ENCODE data around the gene ADM2.

The ADM2 gene

DNA sequence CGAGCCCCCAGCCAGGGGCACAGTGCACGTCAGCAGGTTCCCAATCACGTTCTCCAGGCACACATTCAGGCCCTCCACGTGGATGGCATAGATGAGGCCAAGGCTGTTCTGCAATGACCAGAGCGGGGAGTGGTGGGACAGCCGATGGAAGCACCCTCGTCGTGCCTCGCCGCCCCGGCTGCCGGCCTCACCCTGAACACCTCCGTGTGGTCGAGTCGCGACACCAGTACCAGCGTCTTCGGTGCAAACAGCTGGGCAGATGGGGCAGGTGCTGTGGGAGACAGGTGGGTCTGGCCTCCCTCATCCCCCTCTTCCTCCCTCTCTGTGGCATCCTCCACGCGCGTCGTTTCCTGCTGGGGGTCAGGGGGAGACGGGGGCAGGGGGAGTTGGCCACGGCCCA is 14.0 kb upstream of the ADM2 start:
- DNase-seq (ENCODE audit: low read depth in 2 of 2), result no peak

DNA sequence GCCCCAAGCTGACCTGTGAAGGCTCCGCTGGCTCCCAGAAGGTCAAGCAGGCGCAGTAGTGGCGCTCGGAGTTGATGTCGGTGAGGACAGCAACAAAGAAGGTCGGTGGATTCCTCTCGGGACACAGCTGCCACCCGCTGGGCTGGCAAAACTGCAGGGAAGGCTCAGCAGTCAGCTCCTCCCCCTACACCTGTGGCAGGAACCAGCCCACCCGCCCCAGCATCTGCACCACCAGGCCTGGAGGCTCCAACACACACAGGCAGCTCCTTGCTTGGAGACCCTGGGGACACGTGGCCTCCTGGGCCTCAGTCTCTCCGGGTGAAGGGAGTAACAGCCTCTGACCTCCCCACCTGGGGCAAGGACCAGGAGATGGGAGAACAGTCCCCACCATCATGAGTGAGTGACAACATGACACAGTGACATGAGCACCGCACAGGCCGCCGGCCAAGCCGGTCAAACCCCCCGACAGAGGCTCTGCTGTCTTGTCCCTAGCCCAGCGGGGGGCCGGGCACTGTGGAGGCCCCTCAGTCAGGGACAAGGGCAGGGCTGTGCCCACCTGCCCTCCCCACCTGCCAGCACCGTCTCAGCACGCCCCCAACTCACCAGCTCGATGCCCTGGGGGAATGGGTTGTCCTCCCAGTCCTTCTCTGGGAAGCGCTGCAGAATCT is 13.4 kb upstream of the ADM2 start:
- no peak for DNase-seq (ENCODE audit: low read depth in 2 of 2)

DNA sequence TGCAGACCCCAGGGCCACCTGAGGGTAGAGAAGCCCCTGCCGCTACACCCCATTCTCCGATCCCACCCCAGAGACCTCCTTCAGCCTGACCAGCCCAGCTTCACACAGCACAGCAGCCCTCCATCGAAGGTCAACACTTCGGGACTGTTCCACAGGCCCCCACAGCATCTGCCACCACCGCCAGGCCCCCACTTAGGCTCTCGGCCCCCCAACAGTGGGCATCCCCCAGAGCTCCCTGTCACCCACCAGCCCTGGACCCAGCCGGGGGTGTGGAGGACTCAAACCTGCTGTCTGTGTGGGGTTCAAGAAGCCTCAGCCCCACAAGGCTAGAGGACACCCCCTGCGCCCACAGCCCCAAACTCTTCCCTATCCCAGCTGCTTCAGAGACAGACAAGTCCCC is 12.7 kb upstream of the ADM2 start:
- DNase-seq (ENCODE audit: low read depth in 2 of 2), result no peak

DNA sequence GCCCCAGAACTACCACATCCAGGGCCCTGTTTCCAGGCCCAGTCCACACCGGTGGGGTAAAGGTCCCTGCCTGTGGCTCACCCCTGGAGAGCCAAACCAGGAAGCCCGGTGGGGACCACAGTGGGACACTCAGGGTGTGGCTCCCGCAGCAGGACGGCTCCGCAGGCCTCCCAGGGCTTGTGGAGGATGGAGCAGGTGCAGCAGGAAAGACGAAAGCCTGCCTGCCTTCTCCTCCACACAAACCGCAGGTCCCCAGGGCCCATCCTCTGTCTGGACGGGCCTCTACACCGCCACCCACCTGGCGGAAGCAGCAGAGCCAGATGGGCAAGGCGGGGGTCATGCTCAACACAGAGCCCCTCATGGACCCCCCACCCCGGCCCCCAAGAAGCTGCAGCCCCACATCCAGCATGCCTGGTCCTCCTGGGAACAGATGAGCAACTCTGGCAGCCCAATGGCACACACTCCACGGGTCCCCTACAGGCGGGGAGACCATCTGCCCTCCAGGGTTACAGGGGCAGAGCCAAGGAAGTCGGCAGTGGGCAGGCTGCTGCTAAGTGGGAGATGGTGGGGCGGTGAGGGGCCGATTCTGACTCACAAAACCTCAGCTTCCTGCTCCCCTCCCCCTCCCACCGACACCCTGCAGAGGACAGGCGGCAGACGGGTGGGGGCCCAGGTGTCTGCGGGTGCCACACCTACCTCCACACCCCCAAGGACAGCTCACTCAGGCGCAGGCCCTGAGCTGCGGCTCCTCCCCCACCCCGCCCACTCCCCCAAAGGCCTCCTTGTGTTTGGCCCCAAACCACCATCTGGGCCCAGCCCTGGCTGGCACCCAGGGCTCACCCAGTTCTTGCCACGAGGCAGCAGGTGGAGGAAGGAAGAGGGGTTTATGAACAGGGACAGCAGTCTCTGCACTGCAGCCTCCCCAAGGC is 11.7 kb upstream of the ADM2 start:
- DNase-seq (ENCODE audit: low read depth in 2 of 2), result peak; percentile 83 to 93

DNA sequence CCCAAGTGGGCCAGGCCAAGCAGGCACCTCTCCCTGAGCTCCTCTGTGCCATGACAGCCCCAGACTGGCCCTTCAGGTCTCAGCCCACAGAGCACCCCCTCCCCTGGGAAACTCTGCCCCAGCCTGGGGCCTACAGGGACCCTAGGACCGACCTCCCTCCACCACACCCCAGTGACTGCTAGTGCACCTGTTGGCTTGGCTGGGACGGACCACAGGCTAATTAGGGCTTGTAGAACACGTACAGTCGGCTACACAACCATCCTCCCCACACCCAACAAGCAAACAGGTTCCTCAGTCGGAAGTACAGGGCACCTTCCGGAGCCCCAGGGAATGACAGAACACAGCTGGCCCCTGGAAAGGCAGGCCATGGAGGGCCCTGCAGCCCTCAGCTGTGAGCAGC is 10.9 kb upstream of the ADM2 start:
- no peak for DNase-seq (ENCODE audit: low read depth in 2 of 2)

DNA sequence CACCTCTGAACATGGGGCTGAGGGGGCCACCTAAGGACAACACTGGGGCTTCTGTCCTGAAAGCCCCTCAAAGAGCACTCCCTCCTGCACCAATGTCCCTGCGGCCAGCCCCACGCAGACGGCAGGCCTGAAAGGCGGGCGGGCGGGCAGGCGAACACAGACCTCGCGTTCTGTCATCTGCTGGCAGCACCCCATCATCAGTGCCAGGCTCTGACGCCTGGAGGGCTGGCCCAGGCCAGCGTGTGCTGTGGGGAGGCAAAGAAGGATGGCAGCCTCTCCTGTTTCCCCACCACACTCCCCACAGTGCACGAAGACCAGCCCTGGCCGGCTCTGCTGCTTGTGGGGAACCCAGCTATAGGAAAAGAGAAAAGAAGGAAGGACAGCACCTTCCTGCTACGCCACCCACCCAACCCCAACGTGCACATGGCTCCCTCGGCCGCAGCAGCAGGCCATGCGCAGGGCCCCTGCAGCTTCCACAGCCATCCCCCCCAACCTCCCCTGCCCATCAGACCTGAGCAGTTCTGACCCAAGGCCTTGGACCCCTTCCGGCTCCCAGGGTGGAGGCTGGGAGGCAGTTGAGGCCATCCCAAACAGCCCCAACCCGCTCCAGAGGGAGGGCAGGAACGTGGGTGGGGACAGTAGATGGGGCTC is 10.0 kb upstream of the ADM2 start:
- DNase-seq (ENCODE audit: low read depth in 2 of 2), result no peak

DNA sequence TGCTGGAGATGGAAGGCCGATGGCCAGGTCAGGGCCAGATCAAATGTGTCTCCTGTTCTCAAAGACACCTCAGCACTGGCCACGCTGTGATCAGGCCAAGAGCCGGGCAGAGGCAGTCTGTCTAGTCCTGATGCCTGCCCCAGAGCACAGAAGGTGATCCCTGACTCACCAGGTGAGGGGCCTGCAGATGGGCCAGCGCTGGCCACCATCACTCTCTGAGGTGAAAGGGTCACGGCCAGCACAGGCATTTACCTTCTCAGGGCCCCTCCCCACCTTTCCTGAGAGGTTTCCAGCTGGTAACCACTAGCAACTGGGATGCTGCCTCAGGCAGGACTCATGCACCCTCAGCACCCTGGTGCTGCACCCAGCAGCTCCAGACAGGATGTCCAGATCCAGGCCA is 9.4 kb upstream of the ADM2 start:
- DNase-seq (ENCODE audit: low read depth in 2 of 2), result no peak

DNA sequence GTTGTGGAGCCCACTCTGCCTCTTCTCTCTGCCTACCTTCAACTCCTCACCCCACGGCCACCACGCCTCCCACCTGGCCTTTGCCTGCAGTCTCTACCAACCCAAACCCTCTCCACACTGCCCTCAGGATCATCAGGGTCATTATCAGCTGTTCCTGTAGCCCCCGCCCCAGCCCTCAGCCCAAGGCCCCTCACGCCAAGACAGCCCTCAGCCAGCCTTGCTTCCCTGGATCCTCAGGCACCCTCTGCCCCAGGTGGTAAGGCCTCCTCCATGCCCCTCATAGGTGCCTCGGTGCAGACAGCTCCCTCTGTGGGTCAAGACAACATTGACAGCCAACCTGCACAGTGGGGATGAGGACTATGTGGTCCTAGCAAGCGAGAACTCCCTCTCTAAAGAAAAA is 8.3 kb upstream of the ADM2 start:
- peak in 1 of 2 donors; percentile 27 for DNase-seq (ENCODE audit: low read depth in 2 of 2)

DNA sequence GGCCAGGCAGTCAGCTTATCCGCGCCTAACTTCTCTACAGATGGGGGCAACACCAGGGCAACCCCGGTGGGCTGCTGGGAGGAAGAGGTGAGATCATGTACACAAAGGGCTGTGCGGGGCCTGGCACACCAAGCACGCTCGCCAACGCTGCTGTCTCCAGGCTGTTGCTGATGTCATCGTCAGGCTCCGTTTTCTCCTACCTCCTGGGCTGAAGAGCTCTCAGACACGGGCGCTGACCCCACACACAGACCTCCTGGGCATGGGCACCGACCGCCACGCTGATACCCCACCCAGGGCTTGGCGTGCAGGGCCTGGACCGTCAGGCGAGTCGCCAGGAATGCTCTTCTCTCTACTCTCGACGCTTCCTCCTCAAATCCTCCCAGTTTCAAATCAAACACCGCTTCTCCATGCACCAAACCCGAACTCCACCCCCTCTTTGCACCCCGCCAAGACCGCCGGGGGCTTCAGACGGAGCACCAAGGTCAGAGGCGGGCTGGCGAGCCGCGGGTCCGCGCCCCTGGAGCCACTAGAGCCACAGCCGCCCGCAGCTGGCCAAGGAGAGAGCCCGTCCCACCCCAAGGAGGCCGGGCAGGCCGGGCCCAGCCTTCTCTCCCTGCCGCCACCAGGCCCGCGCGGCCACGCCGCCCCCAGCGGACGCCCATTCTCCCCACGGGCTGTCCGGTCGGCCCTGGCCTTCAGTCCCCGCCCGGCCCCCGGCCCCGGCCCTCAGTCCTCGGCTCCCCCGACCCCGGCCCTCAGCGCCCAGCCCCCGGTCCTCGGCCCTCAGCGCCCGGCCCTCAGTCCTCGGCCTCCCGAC is 7.3 kb upstream of the ADM2 start:
- no peak for DNase-seq (ENCODE audit: low read depth in 2 of 2)

DNA sequence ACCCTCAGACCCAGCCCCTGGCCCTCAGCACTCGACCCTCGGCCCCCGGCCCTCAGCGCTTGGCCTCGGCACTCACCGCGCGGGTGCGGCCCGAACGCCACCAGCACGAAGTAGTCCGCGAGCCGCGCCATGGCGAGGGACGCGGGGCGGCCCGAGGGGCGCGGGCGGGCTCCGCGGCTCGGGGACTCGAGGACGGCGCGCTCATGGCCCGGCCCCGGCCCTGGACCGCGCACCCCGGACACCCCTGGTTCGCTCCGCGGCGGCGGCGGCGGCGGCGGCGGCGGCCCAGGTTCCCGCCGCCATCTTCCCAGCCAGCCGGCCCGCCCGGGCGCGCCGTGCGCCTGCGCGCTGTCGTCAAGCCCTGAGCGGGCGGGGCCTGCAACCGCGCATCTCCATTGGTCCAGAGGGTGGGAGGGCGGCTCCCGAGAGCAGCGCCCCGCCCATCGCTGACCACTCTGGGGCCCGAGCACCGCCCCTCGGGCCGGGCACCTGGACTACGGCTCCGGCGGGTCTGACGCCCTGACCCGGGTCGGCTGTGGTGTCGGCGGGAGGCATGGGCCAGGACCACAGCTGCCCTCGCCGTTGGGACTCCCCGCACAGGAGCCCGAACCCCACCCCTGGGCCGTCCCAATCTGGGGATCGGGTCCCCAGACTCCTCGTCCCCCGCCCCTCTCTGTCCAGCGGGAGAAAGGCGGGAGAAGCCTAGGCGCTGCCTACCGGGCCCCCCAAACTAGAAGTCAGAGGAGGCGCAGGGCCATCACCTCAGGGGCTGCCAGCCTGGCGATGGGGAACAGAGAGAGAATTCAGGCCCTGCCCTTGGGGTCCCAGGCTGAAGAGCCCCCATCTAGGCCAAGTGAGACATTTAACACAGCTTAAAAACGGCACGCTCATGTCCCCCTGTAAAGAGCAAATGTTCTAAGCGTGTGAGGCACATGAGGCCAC is 6.4 kb upstream of the ADM2 start, which contains the start of gene SBF1:
TSS of gene SBF1 (minus strand) at position 326 of the 942 bp plus-strand sequence. CDS start at position 131, 195 bp downstream.
- peak; percentile 80 to 88 for DNase-seq (ENCODE audit: low read depth in 2 of 2)

DNA sequence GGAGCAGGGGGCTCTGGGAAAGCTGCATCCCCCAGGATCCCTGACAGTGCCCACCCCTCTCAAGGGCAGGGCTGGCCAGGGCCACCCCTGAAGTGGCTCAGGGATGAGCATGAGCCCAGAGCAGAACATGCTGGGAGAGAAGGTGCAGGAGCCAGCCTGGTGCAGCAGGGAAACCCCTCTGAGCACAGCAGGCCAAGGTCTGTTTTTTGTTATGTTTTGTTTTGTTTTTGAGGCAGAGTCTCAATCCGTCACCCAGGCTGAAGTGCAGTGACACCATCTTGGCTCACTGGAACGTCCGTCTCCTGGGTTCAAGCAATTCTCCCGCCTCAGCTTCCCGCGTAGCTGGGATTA is 5.7 kb upstream of the ADM2 start:
- DNase-seq (ENCODE audit: low read depth in 2 of 2), result no peak

DNA sequence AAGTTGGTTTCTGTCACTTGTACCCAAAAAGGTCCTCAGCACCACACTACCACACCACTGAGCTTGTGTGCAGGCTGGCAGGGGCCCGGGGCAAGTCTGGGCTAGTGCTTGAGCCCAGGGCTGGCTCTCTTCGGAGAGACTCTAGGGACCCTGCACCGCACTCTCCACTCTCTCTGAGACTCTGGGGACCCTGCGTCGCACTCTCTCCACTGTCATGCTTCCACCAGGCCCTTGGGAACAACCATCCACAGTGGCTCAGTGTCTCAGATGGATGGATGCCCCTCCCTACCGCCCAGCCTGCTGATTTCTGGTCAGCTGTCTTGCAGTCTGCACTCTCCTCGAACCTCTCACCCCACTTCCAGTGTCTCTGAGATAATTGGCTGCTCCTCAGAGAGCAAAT is 4.5 kb upstream of the ADM2 start:
- DNase-seq (ENCODE audit: low read depth in 2 of 2), result no peak

DNA sequence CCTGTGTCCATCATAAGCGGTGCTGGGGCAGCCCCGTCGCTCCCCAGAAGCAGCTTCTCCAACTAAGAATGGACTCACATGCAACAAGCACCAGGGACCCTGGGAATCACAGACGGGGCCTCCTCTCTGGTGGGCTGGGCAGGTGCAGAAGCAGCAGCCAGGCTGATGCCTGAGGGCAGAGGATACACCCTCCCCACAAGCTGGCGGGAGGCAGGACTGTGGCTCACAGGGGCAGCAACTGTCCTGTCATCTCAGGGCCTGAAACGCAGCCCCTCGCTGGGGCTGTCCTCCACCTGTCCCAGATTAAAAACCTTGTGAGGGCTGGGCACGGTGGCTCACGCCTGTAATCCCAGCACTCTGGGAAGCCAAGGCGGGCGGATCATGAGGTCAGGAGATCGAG is 3.4 kb upstream of the ADM2 start:
- DNase-seq (ENCODE audit: low read depth in 2 of 2), result no peak

DNA sequence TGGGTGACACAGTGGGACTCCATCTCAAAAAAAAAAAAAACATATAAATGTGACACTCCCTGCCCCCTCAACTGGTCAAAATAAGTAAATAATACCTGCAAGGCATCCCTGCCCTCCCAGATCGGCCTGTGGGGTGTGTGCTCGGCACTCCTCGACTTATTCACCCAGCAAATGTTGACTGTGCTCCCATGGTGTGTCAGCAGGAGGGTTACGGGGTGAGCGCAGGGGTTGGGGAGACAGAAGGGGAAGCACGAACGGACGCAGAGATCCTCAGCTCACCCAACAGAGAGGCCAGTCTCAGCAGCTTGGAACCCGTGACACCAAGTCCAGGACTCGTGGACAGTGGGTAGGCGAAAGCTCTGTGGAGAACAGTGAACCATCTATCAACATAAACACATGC is 1.6 kb upstream of the ADM2 start:
- DNase-seq (ENCODE audit: low read depth in 2 of 2), result no peak

DNA sequence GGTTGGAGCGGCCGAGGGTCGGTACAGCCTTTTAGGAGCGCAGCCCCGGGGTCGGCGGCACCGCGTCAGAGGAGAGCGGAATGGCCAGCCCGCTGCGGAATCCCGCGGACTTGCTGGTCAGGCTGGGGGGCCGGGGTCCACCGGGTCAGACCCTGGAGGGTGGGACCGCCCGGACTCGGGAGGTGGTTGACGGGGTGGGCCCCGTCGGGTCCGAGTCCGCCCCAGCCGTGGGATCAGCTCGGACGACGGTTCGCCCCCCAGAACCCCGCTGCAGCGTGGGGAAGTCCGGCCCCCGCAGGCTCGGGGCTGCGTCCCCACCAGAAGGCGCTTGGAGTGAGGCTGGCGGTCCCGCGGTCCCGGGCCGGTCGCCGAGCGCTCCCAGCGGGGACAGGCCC is 301 bp upstream of the ADM2 start:
- no peak for DNase-seq (ENCODE audit: low read depth in 2 of 2)

DNA sequence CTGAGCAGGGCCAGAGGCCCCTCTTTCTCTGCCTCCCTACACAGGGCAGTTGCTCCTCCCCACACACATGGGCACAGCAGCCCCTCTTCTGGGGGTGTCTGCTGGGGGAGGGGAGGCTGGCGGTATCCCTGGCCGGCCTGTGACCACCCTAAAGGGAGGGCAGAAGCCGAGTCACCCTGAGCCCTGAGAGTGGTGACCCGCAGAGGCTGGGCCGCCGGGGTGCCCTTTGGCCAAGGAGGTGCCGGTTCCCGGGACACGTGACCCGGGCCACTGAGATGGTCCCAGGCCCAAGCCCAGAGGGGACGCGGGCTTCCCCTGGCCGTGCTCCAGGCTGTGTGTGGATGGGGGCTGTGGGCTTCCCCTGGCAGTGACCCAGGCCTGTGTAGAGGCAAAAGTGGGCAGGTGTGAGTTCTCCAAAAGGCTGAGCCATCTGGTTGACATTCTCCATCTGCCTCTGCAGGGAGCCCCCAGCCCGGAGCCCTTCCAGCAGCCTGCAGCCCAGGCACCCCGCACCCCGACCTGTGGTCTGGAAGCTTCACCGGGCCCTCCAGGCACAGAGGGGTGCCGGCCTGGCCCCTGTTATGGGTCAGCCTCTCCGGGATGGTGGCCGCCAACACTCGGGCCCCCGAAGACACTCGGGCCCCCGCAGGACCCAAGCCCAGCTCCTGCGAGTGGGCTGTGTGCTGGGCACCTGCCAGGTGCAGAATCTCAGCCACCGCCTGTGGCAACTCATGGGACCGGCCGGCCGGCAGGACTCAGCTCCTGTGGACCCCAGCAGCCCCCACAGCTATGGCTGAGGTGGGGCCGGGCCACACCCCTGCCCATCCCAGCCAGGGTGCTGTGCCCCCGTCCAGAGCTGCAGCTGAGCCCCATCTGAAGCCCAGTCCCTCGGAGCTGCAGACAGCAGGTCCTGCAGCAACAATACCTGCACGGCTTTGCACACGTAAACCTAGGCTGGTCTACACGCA is 1.0 kb downstream of the ADM2 start:
- no peak for DNase-seq (ENCODE audit: low read depth in 2 of 2)

DNA sequence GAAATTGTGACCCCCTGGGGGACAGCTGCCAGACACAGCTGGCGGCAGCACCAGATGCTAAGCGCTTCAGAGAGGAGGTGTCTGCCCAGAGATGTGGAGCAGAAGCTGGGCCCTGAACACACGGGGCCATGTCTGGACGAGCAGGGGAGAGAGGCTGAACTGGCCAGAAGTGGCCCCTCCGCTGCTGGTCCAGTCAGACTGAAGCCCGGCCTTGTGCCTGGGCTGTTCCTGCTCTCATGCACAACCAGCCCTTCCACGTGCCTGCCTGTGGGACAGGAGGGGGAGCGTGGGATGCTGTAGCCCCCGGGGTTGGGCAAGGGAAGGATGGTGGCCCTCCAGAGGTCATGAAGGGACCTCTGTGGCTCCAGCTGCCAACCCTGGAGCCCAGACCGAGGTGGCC is 1.8 kb downstream of the ADM2 start:
- DNase-seq (ENCODE audit: low read depth in 2 of 2), result no peak

DNA sequence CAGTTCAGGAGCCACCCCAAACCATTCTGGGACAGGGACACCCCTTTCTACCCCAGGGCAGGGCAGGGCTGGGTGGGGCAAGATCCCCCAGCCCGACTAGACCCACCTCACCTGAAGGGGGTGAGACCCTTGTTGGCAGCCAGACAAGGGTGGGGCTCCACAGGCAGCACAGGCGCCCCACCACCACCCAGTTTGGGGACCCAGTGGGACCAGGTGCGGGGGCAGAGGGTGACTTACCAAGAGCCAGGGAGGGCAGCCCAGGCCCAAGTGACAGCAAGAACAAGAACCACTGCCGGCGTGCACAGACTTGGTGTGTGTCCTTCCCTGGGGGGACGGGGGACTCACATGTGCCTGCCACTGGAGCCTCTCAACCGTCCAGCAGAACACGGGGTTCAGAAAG is 2.2 kb downstream of the ADM2 start:
- DNase-seq (ENCODE audit: low read depth in 2 of 2), result no peak

DNA sequence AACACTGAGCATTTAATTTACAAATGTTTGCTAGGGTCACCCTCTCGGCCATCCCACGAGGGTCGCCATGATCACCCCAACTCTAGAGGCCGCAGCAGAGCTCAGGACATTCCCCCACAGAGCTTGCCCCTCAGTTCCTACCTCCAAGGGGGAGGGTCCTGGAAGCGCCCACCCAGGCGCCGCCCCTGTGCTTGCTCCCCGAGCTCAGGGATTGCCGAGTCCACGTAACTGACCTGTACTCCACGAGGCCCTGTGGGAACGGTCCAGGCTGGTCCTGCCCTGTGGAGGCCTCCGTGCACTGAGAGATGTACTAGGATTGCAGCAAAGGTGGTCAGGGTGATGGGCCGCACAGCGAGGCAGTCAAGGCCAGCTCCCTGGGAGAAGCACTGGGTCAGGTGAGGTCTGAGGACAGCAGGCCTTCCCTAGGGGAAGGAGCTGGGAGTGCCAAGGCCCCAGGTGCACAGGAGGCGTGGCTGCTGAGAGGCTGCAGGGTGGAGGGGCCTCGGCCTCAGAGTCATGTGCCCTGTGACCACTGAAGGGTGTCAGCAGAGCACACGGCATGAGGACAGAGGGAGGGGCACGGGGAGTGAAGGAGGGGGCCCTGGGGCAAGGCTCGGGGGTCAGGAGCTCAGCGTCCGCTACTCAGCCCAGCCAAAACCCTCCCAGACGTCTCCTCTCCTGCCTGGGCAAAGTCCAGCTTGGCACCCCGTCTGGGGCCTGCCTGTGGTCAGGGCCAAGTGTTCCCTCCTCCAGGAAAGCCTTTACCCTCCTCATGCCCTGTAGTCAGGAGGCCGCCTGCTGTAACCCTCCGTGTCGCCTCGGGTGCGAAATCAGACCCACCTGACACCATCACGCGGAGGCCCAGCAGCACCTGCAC is 2.9 kb downstream of the ADM2 start:
- DNase-seq (ENCODE audit: low read depth in 2 of 2), result no peak
